ENCODE results near the gene DNAH12. TPM values are rescaled to one million over a fixed set of nuclear protein-coding genes. Genes with fewer than 3 reads are reported as not detected.

The DNAH12 gene
- total and polyA plus RNA-seq, 2 experiments from 2014 or later = 0.11 to 0.54 TPM

GRCh38 chr3:57546616-57547015 is 2.5 kb upstream of the DNAH12 start:
- Histone ChIP-seq H3K79me2 (ENCODE audit: insufficient read depth) (no peaks in the 10 kb centered on the region), H3K4me1 (ENCODE audit: insufficient read depth) (0 out of 2 replicates have a peak, but pooled peaks cover 7% of the 10 kb centered on the region), H3F3A (ENCODE audit: insufficient read depth) (no peaks in the 10 kb centered on the region), H3K9me3 (ENCODE audit: low read depth) (no peaks in the 10 kb centered on the region), H3K27ac (no peak overlapping the region), H3K9me2 (ENCODE audit: insufficient read depth) (no peaks in the 10 kb centered on the region), H3K27me3 (replicated peaks; ENCODE audit: insufficient read depth) (no peaks in the 10 kb centered on the region), H3K36me3 (ENCODE audit: low read depth) (no peaks in the 10 kb centered on the region), H3K9ac (no peak overlapping the region), H4K20me1 (ENCODE audit: insufficient read depth) (no peaks in the 10 kb centered on the region), H2AFZ (no peak overlapping the region), H3K4me2 (ENCODE audit: unreplicated experiment) (no peak overlapping the region), H3K4me3 (no peak overlapping the region)
- 75 to 79% methylated on average over 1 of the region's 1 CpG for WGBS, 2 experiments (ENCODE audit: low coverage in 1 of 2, low lambda C conversion rate in 2 of 2, missing lambda C conversion rate in 2 of 2)
- no peak for TF ChIP-seq EZH2phosphoT487 (IDR thresholded peaks at IDR 0.05; ENCODE audit: insufficient read depth, low read depth)
- DNase-seq = no peak
- in situ Hi-C loops (cut with MboI) = no loop called here

DNA sequence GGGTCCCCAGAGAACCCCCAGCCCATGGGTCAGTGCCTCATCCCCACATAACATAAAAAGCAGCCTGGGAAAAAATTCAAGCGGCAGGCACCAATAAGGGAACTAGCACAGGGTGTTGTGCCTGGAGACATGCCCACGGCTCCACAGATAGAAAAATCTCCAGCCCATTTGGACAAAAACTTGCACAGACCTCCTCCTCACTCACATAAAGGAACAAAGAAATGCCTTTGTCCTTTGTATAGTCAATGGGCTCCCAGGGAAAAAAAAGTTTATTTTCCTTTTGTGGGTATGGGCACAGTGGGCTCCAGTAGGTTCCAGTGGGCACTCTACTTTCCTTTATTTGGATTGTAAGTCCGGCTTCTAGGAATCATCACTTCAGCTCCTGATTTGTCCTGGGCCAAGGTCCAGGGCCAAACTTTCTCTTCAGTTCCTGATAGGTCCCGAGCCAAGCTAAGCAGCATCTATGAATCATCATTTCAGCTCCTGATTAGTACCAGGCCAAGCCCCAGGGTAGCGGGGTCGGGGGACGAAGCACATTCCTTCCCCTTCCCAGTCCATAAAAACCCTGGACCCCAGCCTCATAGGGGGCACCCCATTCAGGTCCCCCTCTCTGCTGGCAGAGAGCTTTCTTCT is 1.6 kb upstream of the DNAH12 start:
- no peaks in the 10 kb centered on the region for H3F3A ChIP-seq (ENCODE audit: insufficient read depth)
- DNase-seq = no peak
- TF ChIP-seq EZH2 (IDR thresholded peaks at IDR 0.05; ENCODE audit: insufficient read depth, poor library complexity, severe bottlenecking) (no peak), EZH2phosphoT487 (IDR thresholded peaks at IDR 0.05; ENCODE audit: insufficient read depth, low read depth) (no peak)
- H3K4me1 ChIP-seq (ENCODE audit: insufficient read depth) = 0 out of 2 replicates have a peak, but pooled peaks cover 7% of the 10 kb centered on the region
- no peaks in the 10 kb centered on the region for H4K20me1 ChIP-seq (ENCODE audit: insufficient read depth)
- no peaks in the 10 kb centered on the region for H3K9me2 ChIP-seq (ENCODE audit: insufficient read depth)
- no peak overlapping the region for H3K4me2 ChIP-seq (ENCODE audit: unreplicated experiment)
- in situ Hi-C loops (cut with MboI) = no loop called here
- H3K27ac ChIP-seq = no peak overlapping the region
- H3K27me3 ChIP-seq (replicated peaks; ENCODE audit: insufficient read depth) = no peaks in the 10 kb centered on the region
- WGBS, 2 experiments (ENCODE audit: low coverage in 1 of 2, low lambda C conversion rate in 2 of 2, missing lambda C conversion rate in 2 of 2) = 90 to 91% methylated on average over 7 of the region's 7 CpGs
- H3K9me3 ChIP-seq (ENCODE audit: low read depth) = no peaks in the 10 kb centered on the region
- no peak overlapping the region for H3K4me3 ChIP-seq
- no peaks in the 10 kb centered on the region for H3K36me3 ChIP-seq (ENCODE audit: low read depth)
- H2AFZ ChIP-seq = no peak overlapping the region
- H3K79me2 ChIP-seq (ENCODE audit: insufficient read depth) = no peaks in the 10 kb centered on the region
- H3K9ac ChIP-seq = no peak overlapping the region

- H3K9me2 ChIP-seq (ENCODE audit: insufficient read depth) = no peaks in the 10 kb centered on the region
- no peaks in the 10 kb centered on the region for H4K20me1 ChIP-seq (ENCODE audit: insufficient read depth)
- no peak for DNase-seq
- H2AFZ ChIP-seq = no peak overlapping the region
- no peaks in the 10 kb centered on the region for H3K36me3 ChIP-seq (ENCODE audit: low read depth)
- no peaks in the 10 kb centered on the region for H3K9me3 ChIP-seq (ENCODE audit: low read depth)
- H3K79me2 ChIP-seq (ENCODE audit: insufficient read depth) = no peaks in the 10 kb centered on the region
- H3K4me1 ChIP-seq (ENCODE audit: insufficient read depth) = no peaks in the 10 kb centered on the region
- H3K27me3 ChIP-seq (replicated peaks; ENCODE audit: insufficient read depth) = no peaks in the 10 kb centered on the region
- no peak overlapping the region for H3K9ac ChIP-seq
- no peak overlapping the region for H3K27ac ChIP-seq
- H3K4me3 ChIP-seq = no peak overlapping the region
- TF ChIP-seq EZH2phosphoT487 (IDR thresholded peaks at IDR 0.05; ENCODE audit: insufficient read depth, low read depth) = no peak
- TF ChIP-seq EZH2 (IDR thresholded peaks at IDR 0.05; ENCODE audit: insufficient read depth, poor library complexity, severe bottlenecking) = no peak
- no peak overlapping the region for H3K4me2 ChIP-seq (ENCODE audit: unreplicated experiment)
- no peaks in the 10 kb centered on the region for H3F3A ChIP-seq (ENCODE audit: insufficient read depth)
- in situ Hi-C loops (cut with MboI) = no loop called here
- 69 to 72% methylated on average over 3 of the region's 3 CpGs for WGBS, 2 experiments (ENCODE audit: low coverage in 1 of 2, low lambda C conversion rate in 2 of 2, missing lambda C conversion rate in 2 of 2)
Observed at GRCh38 chr3:57538465-57538864, 5.7 kb downstream of the DNAH12 start.

DNA sequence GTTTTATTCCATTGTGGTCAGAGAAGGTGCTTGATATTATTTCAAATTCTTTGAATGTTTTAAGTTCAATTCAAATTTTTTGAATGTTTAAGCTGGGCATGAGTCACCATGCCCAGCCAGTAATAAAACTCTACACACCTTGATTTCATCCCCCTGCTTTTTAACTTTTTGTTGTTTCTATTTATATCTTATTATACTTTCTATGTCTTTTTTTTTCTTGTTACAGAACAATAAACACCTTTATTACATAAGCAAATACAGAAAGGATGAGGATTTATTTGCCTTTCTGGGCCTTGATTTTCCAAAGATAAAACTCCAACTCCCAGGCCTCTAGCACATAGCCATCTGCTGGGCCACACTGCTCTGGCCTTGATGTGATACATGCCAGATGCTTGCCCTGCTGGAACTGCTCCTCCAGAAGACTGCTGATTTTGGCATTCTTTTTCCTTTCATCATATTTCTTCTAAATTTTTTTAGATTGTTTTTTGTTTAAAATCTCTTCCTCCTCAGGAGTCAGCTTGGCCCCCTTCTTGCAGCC is 14.0 kb downstream of the DNAH12 start:
- TF ChIP-seq EZH2 (IDR thresholded peaks at IDR 0.05; ENCODE audit: insufficient read depth, poor library complexity, severe bottlenecking) (no peak), EZH2phosphoT487 (IDR thresholded peaks at IDR 0.05; ENCODE audit: insufficient read depth, low read depth) (no peak)
- Histone ChIP-seq H2AFZ (no peak overlapping the region), H3F3A (ENCODE audit: insufficient read depth) (no peaks in the 10 kb centered on the region), H3K9me2 (ENCODE audit: insufficient read depth) (no peaks in the 10 kb centered on the region), H3K4me3 (no peak overlapping the region), H3K9me3 (ENCODE audit: low read depth) (no peaks in the 10 kb centered on the region), H3K79me2 (ENCODE audit: insufficient read depth) (no peaks in the 10 kb centered on the region), H3K9ac (no peak overlapping the region), H3K27me3 (replicated peaks; ENCODE audit: insufficient read depth) (no peaks in the 10 kb centered on the region), H4K20me1 (ENCODE audit: insufficient read depth) (no peaks in the 10 kb centered on the region), H3K4me2 (ENCODE audit: unreplicated experiment) (no peak overlapping the region), H3K4me1 (ENCODE audit: insufficient read depth) (peaks cover 6% of the 10 kb centered on the region), H3K27ac (no peak overlapping the region), H3K36me3 (ENCODE audit: low read depth) (no peaks in the 10 kb centered on the region)
- in situ Hi-C loops (cut with MboI) = no loop called here
- DNase-seq = peak; percentile 32
